HK-2 (cell line): ENCODE measurements around the gene MT2A.

Experiments
- DNase-seq: peaks from one replicate; pipeline ENCODE4 v3.0.0-alpha.2; 2018; ENCODE audit not compliant: unreplicated experiment

The MT2A gene

GRCh38 chr16:56600398-56600999 lies 7.9 kb upstream of the MT2A start:
- no peak for DNase-seq

DNA sequence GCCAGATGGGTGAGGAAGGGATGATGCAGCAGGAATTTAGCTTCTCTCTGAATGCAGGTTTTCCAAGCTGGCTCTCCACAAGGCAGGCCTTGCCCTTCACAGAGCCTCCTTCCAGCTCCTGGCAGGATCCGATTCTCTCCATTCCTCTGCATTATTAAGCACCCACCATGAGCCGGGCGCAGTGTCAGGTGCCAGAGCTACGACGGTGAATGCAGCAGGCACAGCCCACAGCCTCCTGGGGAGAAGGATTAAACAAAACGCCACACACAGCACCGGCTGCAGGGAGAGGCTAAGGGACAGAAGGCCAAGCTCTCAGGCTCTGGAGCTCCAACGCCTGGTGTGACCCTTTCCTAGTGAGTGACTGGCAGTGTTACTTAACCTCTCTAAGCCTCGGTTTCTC lies 7.1 kb upstream of the MT2A start:
- no peak for DNase-seq

- DNase-seq = peak; percentile 44
These were observed 4.8 kb upstream of the MT2A start for GRCh38 chr16:56603589-56603988.

DNA sequence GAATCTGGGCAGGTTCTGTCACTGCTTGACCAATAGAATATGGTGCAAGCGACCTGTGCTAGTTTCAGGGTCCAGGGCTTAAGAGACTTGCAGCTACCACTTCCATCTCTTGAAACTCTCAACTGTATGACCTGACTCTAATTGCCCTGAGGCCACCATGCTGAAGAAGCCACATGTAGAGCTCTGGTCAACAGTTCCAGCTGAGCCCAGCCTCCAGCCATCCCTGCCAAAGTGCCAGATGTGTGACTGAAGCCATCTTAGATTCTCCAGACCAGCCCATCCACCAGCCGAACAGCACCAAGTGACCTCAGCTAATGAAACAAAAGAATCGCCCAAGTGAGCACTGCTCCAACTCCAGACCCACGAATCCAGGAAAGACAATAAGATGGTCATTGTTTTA lies 3.4 kb upstream of the MT2A start:
- DNase-seq = no peak

- DNase-seq = no peak
These were observed 2.9 kb upstream of the MT2A start for GRCh38 chr16:56605475-56605874.

GRCh38 chr16:56606071-56606475 lies 2.3 kb upstream of the MT2A start:
- DNase-seq = peak; percentile 56

GRCh38 chr16:56606476-56607108 lies 1.8 kb upstream of the MT2A start:
- DNase-seq = peak; percentile 66

- DNase-seq = peak; percentile 94
These were observed 1.2 kb upstream of the MT2A start for GRCh38 chr16:56607109-56607618.

DNA sequence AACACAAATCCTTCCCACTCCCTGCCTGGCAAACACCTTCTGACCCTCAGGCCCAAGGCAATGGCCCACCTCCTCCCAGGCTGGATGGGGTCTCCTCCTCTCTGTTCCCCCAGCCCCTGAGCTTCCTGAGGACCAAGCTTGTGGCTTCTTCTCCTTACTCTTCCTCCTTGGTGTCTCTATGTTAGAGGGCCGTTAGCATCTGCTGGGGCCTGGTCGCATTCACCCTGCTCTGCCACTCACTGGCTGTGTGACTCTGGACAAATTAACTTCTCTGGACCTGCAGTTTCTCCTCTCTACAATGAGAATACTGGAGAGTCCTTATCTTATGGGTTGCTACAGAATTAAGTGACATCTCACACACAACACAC lies 725 bp upstream of the MT2A start:
- DNase-seq = no peak

GRCh38 chr16:56608876-56609462 lies 585 bp downstream of the MT2A start:
- peak; percentile 34 for DNase-seq

GRCh38 chr16:56609463-56609921 lies 1.1 kb downstream of the MT2A start:
- DNase-seq = peak; percentile 59

GRCh38 chr16:56610017-56610608 lies 1.7 kb downstream of the MT2A start:
- DNase-seq = peak; percentile 82

DNA sequence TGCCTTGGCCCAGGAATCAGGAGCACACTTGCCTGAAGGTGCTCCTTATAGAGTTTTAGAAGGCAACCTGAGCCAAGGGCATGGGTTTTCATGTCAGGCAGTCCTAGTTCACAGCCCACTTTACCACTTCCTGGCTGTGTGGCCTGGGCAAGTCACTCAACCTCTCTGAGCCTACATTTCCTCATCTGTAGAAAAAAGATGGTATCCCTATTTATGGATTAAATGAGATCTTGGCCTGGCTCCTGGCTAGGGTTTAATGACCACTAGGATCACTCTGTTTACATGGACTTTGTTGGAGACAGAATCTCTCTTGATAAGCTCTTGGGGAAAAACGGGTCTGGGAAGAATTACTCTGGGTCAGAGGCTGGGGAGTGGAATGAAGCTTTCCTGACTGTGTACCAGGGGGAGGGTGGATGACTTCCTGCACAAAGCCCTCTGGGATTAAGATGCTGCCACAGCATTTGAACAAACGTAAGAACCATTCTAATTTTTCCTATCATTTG lies 2.3 kb downstream of the MT2A start:
- DNase-seq = no peak

GRCh38 chr16:56611281-56611833 lies 3.0 kb downstream of the MT2A start:
- DNase-seq = peak; percentile 51

DNA sequence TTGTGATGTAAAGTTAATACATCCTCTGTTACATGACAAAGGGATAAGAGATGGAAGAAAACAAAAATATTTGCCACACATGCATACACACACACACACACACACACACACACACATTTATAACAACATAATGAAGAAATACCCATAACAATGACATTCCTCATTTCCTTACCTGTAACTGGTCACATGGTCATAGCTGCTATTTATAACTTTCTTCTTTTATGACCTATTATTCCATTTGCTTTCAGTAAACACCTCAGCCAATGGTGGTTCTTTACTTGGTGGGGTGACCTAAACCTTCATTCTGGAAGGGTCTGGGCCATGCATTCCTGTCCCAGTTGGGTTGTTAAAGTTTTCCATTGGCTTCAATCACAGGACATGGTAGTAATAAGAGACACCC lies 5.3 kb downstream of the MT2A start:
- no peak for DNase-seq

DNA sequence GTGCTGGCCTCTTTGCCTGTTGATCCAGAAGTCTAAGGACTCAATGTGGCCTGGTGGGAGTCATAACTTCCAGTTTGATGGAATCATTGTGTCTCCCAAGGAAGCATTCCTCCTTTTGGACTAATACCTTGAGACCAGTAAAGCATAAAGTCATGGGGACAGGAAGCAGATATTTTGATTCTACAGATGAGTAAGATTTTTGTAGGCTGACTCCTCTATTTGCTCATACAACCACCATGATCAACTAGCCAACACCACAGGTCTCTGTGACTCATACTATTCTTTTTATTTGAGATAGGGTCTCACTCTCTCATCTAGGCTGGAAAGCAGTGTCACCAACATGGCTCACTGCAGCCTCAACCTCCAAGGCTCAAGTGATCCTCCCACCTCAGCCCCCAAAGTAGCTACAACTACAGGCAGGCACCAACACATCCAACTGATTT lies 6.2 kb downstream of the MT2A start:
- peak; percentile 53 for DNase-seq

GRCh38 chr16:56615353-56615752 lies 7.0 kb downstream of the MT2A start:
- no peak for DNase-seq

GRCh38 chr16:56616608-56617211 lies 8.3 kb downstream of the MT2A start:
- DNase-seq = no peak

DNA sequence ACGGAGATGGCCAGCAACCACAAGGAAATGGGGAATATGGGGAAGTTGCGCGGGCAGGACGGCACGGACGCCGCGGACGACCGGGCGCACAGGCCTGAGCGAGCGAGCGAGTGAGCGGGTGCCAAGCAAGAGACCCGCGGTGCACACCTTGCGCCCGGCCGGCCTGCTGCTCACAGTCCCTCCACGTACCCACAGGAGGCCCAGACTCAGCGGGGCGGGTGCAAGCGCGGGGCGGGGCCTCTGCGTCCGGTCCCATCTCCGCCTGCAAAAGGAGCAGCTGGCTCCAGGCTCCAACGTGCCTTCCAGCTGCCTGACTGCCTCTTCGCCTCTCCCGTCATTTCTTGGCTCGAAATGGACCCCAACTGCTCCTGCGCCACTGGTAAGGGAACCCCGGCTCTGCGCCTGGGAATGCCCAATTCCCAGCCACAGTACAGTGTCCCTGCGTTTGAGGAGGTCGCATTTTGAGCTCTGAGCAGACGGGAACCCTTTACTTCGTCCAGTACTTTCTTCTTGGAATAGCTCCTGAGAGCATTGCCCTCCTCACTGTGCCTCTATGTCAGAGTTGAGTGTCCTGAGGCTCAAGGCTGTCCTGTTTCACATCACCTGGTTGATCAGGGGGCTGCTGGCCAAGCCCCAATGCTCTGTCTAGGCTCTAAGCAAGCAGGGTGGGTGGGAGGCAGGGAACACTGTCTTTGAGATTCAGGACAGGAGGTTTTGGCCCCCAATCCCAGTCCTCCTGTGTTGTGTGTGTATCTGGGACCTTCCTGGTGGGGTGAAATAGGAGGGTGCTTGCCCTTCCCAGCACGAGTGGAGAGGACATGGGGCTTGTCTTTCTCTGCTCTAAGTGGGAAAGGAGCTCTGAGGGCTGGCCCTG lies 9.1 kb downstream of the MT2A start:
- DNase-seq = no peak

GRCh38 chr16:56618138-56618537 lies 9.8 kb downstream of the MT2A start:
- DNase-seq = no peak
